GM19193 (cell line): ENCODE results near the gene NPTXR.

Source experiments
- POLR2A ChIP-seq: IDR thresholded peaks from 4 replicates; pipeline ENCODE4 v1.6.1; 2011; ENCODE audit not compliant: insufficient read depth, insufficient read length; ENCODE audit errors: extremely low read depth

NPTXR gene

GRCh38 chr22:38819387-38819940 is 24.4 kb downstream of the NPTXR start:
- TF ChIP-seq POLR2A: no peak

GRCh38 chr22:38817196-38817595 is 26.6 kb downstream of the NPTXR start:
- no peak for TF ChIP-seq POLR2A

- no peak for TF ChIP-seq POLR2A
Observed at GRCh38 chr22:38815842-38816241, 28.0 kb downstream of the NPTXR start.

DNA sequence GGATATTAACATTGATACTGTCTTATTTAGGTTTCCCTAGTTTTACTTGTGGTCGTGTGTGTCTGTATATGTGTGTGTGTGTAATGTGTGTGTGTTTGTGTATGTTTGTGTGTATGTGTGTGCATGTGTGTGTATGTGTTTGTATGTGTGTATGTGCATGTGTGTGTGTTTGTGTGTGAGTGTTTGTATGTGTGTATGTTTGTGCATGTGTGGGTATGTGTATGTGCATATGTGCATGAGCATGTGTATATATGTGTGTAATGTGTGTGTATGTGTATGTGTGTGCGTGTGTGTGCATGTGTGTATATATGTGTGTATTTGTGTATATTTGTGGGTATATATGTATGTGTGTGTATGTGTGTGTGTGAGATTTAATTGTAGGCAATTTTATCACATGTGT is 32.6 kb downstream of the NPTXR start:
- TF ChIP-seq POLR2A: no peak

GRCh38 chr22:38802671-38803121 is 41.1 kb downstream of the NPTXR start:
- TF ChIP-seq POLR2A: no peak

DNA sequence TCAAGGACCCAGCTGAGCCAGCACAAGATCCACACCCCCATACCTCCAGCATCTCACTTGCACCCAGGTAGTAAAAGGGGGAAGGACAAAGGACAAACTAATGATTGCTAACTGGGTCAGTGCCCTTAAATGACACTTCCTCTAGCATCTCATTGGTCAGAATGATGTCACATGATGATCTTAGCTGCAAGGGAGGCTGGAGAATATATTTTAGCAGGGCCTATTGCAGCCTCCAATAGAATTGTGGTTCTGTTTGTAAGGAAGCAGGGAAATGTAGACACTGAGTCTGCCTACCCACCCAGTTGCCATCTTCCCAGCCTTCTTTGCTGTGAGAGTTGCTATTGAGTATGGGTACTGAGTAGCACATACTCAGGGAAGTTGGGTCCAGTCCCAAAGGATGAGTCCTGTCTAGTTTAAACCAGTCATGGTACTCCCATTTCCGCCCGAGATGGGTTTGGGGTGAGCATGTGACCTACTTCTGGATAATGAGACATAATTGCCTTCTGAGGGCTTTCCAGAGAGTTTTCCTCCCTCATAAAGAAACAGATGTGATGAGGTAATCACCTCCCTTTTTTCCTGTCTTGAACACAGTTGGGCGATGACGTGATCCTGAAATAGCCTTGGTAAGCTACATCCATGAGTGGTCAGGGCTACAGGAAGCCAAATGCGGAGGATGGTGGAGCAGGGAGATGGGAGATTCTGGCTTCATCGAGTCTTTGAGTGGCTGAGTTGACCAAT is 44.4 kb downstream of the NPTXR start:
- no peak for TF ChIP-seq POLR2A

- TF ChIP-seq POLR2A: no peak
Observed at GRCh38 chr22:38798496-38798895, 45.3 kb downstream of the NPTXR start.

DNA sequence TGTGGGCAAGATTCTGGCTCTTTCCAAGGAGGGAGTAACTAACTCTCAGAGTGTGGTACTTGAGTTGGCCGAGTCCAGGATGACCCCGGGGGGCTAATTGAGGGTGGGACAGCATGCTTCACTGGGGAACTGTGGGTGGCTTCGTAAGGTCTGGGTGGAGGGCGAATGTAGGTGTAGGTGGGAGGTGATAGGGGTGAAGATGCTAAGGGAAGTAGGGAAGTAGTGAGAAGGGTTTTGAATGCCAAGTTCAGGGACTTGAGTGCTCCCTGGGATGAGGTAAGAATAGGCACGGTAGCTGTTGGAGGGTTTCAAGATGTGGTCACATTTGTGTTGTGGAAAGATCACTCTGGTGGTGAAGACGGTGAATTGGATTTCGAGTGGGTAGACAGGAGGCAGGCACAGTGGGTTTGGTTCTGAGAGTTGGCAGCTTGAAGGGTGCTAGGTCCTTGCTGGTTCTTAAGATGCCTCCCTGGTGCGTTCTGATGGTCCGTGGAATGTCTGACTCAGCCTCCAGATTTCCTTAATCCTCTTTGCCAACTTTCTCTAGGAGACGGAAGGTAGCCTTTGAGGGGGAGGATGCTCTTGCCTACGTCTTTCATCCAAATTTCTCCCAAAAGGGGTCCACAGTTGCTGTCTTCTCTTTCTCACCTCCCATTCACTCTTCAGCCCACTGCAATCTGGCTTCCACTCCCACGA is 47.4 kb downstream of the NPTXR start:
- no peak for TF ChIP-seq POLR2A

- TF ChIP-seq POLR2A: no peak
Observed at GRCh38 chr22:38795569-38795968, 48.3 kb downstream of the NPTXR start.

DNA sequence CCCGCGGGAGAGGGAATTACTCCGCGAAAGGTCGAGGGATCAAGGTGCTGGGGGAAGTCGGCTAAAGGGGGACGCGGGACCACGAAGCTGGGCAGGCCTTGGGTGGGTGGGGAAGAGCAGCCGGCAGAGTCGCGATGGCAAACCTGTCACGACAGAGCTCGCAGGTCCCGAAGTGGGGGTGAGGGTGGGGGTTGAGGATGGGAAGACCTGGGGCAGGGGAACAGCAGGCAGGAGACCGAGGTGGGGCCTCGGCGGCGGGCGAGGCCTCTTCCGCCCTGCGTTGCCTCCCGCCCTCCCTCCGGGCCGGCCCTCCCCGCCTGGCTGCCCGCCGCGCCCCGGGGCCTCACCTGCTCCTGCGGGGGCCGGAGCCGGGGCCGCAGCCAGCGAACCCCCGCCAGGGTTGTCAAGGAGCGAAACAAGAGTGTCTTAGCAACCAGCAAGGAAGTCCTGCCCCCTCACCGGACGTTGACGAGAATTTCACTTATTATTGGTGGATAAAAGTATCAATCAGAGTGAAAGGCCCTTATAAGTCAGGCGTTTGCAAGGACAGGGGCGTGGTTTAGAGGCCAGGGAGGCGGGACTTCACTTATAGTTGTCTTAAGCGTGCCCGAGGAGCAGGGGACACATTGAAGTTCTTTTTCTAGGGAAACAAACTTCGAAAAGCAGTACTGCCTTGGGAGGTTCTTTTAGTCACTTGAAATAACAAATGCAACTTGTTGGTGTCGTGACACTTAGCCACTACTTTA is 49.9 kb downstream of the NPTXR start, which contains the start of gene DNAL4:
DNAL4 (minus strand) TSS at position 423 of the 746 bp plus-strand sequence. CDS start 11,412 bp downstream, outside the sequence.
- peak; percentile 55 for TF ChIP-seq POLR2A

- no peak for TF ChIP-seq POLR2A
Observed at GRCh38 chr22:38793317-38793716, 50.5 kb downstream of the NPTXR start.

GRCh38 chr22:38792833-38793232 is 51.0 kb downstream of the NPTXR start:
- TF ChIP-seq POLR2A: no peak

GRCh38 chr22:38789606-38790005 is 54.2 kb downstream of the NPTXR start:
- TF ChIP-seq POLR2A: no peak

GRCh38 chr22:38788846-38789245 is 55.0 kb downstream of the NPTXR start:
- no peak for TF ChIP-seq POLR2A
